ENCODE measurements around the gene LIFR. TPM values are rescaled to one million over a fixed set of nuclear protein-coding genes. Genes with fewer than 3 reads are reported as not detected.

LIFR gene
- total RNA-seq, 1 experiment from 2014 or later: 10.4 TPM

DNA sequence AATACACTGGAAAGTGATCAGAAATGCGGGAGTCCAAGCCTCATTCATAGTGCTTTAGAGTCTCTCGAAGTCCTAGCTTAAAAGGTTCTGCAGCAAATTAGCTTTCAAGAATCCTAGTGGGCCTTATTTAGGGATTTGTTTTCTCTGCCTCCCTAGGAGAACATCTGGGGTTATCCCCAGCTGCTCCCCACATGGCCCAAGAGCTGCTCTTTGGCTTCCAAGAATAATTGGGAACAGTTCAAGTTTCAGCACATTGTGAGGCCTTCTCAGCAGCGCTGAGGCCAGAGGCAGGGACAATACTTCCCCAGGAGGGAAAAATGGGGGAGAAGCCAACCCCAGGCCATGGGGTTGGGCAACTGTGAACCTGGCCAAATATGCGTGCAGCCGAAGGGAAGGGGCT is 108.7 kb downstream of the LIFR start:
- ATAC-seq: no peak
- H3K27me3 ChIP-seq (ENCODE audit: low read length): no peaks in the 10 kb centered on the region
- H4K20me1 ChIP-seq (ENCODE audit: low read length): no peaks in the 10 kb centered on the region
- H3K9me3 ChIP-seq (ENCODE audit: low read length): no peaks in the 10 kb centered on the region
- no peak overlapping the region for H3K4me3 ChIP-seq (ENCODE audit: low read length)
- no TSS peak for BruUV-seq (replicated peaks)
- no peaks in the 10 kb centered on the region for H3K9me2 ChIP-seq (replicated peaks; ENCODE audit: low read length)
- no peak overlapping the region for H3K9ac ChIP-seq (ENCODE audit: low read length)
- H3K79me2 ChIP-seq (ENCODE audit: low read length): no peaks in the 10 kb centered on the region
- H2AFZ ChIP-seq (ENCODE audit: low read length): no peak overlapping the region
- DNase-seq: no peak
- ChIA-PET POLR2A (ENCODE audit: unreplicated experiment) (no interaction called here), CTCF (interaction anchor here (1.1 to 1.3 kb wide), 2 partner anchors 223 to 362 kb away, joined by 4 to 10 read pairs; no protein-coding TSS in a partner anchor)
- intact Hi-C loops (cut with micrococcal nuclease): no loop called here
- no peak overlapping the region for H3K27ac ChIP-seq (ENCODE audit: low read length)
- no peaks in the 10 kb centered on the region for H3K4me1 ChIP-seq (ENCODE audit: insufficient read depth, low read length)
- H3F3A ChIP-seq (ENCODE audit: low read length, unreplicated experiment): no peaks in the 10 kb centered on the region
- no peaks in the 10 kb centered on the region for H3K36me3 ChIP-seq (ENCODE audit: low read depth, low read length)
- TF ChIP-seq EZH2 (IDR thresholded peaks at IDR 0.05; ENCODE audit: low read length, unreplicated experiment) (no peak), EZH2phosphoT487 (IDR thresholded peaks at IDR 0.05; ENCODE audit: borderline replicate concordance, low read length) (no peak)
- TF ChIP-seq, protein P1, sequence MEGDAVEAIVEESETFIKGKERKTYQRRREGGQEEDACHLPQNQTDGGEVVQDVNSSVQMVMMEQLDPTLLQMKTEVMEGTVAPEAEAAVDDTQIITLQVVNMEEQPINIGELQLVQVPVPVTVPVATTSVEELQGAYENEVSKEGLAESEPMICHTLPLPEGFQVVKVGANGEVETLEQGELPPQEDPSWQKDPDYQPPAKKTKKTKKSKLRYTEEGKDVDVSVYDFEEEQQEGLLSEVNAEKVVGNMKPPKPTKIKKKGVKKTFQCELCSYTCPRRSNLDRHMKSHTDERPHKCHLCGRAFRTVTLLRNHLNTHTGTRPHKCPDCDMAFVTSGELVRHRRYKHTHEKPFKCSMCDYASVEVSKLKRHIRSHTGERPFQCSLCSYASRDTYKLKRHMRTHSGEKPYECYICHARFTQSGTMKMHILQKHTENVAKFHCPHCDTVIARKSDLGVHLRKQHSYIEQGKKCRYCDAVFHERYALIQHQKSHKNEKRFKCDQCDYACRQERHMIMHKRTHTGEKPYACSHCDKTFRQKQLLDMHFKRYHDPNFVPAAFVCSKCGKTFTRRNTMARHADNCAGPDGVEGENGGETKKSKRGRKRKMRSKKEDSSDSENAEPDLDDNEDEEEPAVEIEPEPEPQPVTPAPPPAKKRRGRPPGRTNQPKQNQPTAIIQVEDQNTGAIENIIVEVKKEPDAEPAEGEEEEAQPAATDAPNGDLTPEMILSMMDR (conservative IDR thresholded peaks at IDR 0.05; ENCODE audit: low read depth, low read length): no peak
- H3K4me2 ChIP-seq (ENCODE audit: low read length): no peak overlapping the region

DNA sequence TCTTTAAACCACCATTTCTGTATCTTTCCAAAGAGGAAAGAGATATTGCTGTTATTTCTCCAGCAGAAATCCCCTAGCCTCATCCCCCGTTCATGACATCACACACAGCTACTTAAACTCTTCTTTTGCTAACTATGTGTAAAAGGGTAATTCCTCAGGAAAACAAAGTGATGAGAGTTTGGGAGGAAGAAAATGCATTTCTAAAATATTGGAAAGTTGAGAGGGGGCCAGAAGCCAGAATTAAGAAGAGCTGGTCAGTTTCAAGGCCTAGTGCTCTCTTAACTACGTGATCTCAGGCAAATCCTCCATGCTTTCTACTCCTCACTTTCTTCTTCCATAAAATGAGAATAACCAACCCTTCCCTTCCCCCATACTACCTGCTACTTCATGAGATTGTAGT is 109.4 kb downstream of the LIFR start:
- TF ChIP-seq EZH2phosphoT487 (IDR thresholded peaks at IDR 0.05; ENCODE audit: borderline replicate concordance, low read length): no peak
- TF ChIP-seq, protein P1 (conservative IDR thresholded peaks at IDR 0.05; ENCODE audit: low read depth, low read length): no peak
- no peak for TF ChIP-seq EZH2 (IDR thresholded peaks at IDR 0.05; ENCODE audit: low read length, unreplicated experiment)
- CTCF ChIA-PET: interaction anchor here (1.1 to 1.3 kb wide), 2 partner anchors 224 to 363 kb away, joined by 4 to 10 read pairs; no protein-coding TSS in a partner anchor

DNA sequence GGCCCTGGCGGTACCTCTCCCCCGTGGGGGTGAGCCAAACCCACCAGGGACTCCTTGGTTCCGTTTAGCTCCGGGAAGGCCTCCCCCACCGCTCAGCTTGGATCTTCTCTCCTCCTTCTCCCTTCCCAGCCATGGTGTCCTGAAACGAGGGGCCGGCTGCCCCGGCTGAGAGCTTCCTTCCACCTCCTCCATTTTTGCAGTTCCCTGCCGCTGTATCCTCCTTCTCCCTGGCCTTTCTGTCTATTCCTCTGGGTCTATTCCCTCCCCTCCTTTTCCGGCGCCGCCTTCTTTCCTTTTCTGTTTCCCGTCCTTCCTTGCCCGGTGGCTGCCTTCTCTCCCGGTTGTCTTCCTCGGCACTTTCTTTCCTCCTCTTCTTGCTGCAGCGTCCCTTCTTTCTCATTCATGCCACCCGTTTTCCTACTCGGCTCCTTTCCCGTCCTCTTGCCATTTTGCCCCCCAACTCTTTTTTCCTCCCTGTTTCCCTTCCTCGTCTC is 110.4 kb downstream of the LIFR start:
- intact Hi-C loops (cut with micrococcal nuclease): no loop called here
- no peaks in the 10 kb centered on the region for H3K27me3 ChIP-seq (ENCODE audit: low read length)
- H3K9me3 ChIP-seq (ENCODE audit: low read length): no peaks in the 10 kb centered on the region
- ATAC-seq (no peak), DNase-seq (no peak)
- H3K9me2 ChIP-seq (replicated peaks; ENCODE audit: low read length): no peaks in the 10 kb centered on the region
- no peaks in the 10 kb centered on the region for H3K4me1 ChIP-seq (ENCODE audit: insufficient read depth, low read length)
- no peaks in the 10 kb centered on the region for H3K79me2 ChIP-seq (ENCODE audit: low read length)
- POLR2A ChIA-PET (ENCODE audit: unreplicated experiment): no interaction called here
- H3K4me3 ChIP-seq (ENCODE audit: low read length): no peak overlapping the region
- no peak overlapping the region for H3K9ac ChIP-seq (ENCODE audit: low read length)
- H3K4me2 ChIP-seq (ENCODE audit: low read length): no peak overlapping the region
- no peak overlapping the region for H2AFZ ChIP-seq (ENCODE audit: low read length)
- CTCF ChIA-PET: no interaction called here
- H3K36me3 ChIP-seq (ENCODE audit: low read depth, low read length): no peaks in the 10 kb centered on the region
- no peaks in the 10 kb centered on the region for H3F3A ChIP-seq (ENCODE audit: low read length, unreplicated experiment)
- no peak for TF ChIP-seq EZH2phosphoT487 (IDR thresholded peaks at IDR 0.05; ENCODE audit: borderline replicate concordance, low read length)
- TF ChIP-seq, protein P1 (conservative IDR thresholded peaks at IDR 0.05; ENCODE audit: low read depth, low read length): no peak
- no peak for TF ChIP-seq EZH2 (IDR thresholded peaks at IDR 0.05; ENCODE audit: low read length, unreplicated experiment)
- no peaks in the 10 kb centered on the region for H4K20me1 ChIP-seq (ENCODE audit: low read length)
- no peak overlapping the region for H3K27ac ChIP-seq (ENCODE audit: low read length)
- BruUV-seq (replicated peaks): no TSS peak

More for the DNA sequence above, 109.4 kb downstream of the LIFR start:
- Histone ChIP-seq H3K4me1 (ENCODE audit: insufficient read depth, low read length) (no peaks in the 10 kb centered on the region), H4K20me1 (ENCODE audit: low read length) (no peaks in the 10 kb centered on the region), H3K9me3 (ENCODE audit: low read length) (no peaks in the 10 kb centered on the region), H3K9me2 (replicated peaks; ENCODE audit: low read length) (no peaks in the 10 kb centered on the region), H3K4me2 (ENCODE audit: low read length) (no peak overlapping the region), H3K27ac (ENCODE audit: low read length) (no peak overlapping the region), H3K27me3 (ENCODE audit: low read length) (no peaks in the 10 kb centered on the region), H3K9ac (ENCODE audit: low read length) (no peak overlapping the region), H3K79me2 (ENCODE audit: low read length) (no peaks in the 10 kb centered on the region), H3K36me3 (ENCODE audit: low read depth, low read length) (no peaks in the 10 kb centered on the region), H3K4me3 (ENCODE audit: low read length) (no peak overlapping the region), H2AFZ (ENCODE audit: low read length) (no peak overlapping the region), H3F3A (ENCODE audit: low read length, unreplicated experiment) (no peaks in the 10 kb centered on the region)
- intact Hi-C loops (cut with micrococcal nuclease): no loop called here
- BruUV-seq (replicated peaks): no TSS peak
- DNase-seq (no peak), ATAC-seq (no peak)
- POLR2A ChIA-PET (ENCODE audit: unreplicated experiment): no interaction called here

Data from PC-3 (cell line).